Measurements from ENCODE around the gene KCNH3.
"Not testable (repeated sequence)": the region's sequence is repeated elsewhere in the genome, so short reads cannot be mapped to it uniquely, and the experiment has no call there.

KCNH3 gene

DNA sequence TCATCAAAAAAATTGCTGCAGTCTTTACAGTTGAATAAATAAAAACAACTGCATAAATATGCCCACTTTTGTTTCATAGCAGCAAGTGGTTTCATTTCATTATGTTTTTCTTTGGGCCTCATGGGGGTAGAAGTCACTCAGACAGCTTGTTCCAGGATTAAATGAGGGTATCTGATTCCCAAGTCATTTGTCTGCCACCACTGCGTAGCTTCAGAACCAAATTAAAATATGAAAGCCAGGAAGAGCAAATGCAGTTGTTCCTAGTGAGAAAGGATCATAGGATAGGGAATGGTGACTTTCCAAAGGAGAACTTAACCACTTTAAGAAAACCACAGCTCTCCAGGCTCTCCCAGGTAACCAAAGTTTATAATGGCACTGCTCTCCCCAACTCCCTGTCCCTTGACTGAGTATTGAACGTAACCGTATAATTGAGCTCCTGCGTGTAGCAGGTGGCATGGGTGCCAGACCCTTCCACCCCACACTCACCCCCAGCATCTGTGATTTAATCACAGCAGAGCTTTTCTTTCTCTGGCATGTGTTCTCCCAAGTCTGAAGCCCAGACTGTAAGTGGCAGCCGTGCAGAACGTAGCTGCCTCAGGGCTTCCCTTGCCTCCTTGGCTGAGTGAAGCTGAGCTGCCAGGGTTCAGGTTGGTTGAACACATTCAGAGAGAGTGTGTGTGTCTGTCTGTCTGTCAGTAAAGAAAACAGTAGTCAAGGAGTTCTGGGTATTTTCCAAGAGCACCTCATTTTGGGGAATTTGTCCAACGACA, 11.3 kb upstream of the KCNH3 start:
- no peak for DNase-seq

DNA sequence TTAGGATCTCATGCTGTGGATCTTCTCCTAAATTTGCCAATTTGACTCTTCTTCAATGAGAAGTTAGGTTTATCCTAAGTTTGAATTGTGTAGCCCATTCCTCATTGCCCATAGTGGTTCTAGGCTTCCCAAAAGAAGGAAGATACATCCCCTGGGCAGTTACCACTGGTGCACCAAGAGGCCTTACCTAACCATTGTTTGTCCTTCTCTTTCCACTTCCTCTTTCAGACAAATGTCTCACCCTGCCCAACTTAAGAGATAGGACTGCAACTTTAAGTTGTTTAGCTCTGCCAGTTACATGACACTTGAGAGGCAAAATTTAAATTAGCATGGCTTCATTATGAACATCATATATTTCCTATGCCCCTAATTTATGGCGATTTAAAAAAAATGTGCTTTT, 9.4 kb upstream of the KCNH3 start:
- no peak for DNase-seq

DNA sequence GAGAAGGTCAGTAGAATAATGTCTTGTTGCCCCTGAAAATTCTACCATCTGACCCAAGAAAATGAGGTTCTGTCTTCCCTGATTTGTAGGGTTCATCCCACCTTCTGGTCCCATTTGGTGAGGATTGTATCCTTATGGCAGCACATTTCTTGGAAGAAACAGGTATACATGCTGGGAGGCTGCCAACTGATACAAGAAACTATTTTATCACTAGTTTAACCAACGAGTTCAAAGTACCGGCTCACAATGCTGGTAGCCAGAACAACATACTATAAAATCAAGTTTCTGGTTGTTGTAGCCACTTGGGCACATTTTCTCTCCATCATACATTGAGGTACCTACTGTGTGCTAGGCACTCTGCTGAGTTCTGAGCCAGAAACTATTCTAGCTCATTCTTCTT, 7.1 kb upstream of the KCNH3 start:
- no peak for DNase-seq

DNA sequence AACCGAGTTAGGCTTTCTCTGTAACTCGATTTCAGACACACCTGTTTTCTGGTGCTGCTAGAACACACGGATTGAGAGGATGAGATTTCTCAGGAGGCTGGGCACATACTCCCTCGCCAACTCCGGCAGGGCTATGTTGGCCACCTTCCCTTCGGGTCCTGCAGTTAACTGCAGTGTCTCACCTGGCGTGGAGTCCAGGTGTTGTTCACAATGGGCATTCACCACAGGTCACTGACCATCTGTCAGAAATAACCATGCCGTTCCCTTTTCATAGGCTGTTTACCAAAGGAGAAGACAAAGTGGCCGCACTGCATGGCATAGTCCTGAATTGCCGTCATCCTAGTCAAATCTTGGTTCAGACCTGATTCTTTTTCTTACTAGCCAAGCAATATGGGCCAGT, 5.5 kb upstream of the KCNH3 start:
- no peak for DNase-seq

DNA sequence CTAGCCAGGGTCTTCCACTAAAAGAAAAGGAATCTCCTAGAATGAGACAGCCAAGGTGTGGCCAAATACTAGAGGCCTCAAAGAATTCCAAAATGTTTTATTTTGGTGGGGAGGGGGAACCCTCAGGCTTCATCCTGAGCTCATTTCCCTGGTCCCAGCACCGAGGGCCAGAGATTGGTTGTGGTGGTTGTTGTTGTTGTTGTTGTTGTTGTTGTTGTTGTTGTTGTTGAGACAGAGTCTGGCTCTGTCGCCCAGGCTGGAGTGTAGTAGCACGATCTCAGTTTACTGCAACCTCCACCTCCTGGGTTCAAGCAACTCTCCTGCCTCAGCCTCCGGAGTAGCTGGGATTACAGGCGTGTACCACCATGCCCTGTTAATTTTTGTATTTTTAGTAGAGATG, 4.7 kb upstream of the KCNH3 start:
- DNase-seq: not testable (repeated sequence)

DNA sequence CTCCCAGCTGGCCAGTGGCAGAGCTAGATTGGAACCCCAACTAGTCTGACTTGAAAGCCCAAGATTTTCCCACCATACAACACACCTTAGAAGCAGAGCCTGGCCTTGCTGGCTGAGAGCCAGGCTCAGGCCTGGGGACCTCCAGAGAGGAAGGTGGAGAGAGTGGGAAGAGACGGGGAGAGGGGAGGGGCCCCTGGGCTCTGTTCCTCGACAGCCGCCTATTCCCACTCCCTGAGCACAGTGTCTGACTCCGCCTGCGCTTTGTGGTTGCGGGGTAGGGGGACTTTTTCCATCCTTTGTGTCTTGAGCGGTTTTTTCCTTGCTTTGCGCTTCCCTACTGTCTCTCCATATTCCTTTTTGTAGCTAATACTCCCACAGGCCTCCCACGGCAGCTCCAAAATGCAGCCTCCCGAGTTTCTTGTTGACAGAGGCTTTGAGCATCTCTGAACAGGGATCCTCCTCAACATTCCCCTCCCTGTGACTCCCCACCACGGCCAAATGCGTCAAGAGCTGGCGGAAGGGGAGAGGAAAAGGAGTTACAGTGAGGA, 4.0 kb upstream of the KCNH3 start:
- DNase-seq: no peak

DNA sequence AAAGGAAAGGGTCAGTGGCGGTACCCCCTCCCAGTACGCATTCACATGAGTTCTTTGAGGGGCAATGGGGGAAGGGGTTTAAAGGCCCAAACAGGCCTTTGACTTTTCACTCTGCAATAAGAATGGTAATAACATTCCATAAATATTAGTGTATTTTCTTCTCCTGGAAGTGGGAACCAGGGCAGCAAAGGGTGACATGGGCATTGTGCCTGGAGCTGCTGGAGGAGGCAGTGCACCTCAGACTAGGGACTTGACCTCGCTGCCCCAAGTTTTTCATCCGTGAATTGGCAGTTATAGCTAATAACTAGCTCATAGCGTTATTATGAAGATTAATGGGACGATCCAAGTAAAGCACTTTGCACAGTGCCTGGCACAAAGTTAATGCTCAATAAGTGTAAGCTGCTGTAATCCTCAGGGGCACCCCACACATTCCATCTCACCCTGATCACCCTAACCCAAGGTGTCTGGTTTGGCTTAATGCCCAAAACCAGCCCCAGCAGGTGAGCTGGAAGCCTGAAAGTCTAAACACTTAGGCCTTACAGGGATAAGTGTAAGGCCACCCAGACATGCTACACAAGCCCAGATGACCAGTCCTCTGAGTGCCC, 2.8 kb upstream of the KCNH3 start:
- DNase-seq: no peak

DNA sequence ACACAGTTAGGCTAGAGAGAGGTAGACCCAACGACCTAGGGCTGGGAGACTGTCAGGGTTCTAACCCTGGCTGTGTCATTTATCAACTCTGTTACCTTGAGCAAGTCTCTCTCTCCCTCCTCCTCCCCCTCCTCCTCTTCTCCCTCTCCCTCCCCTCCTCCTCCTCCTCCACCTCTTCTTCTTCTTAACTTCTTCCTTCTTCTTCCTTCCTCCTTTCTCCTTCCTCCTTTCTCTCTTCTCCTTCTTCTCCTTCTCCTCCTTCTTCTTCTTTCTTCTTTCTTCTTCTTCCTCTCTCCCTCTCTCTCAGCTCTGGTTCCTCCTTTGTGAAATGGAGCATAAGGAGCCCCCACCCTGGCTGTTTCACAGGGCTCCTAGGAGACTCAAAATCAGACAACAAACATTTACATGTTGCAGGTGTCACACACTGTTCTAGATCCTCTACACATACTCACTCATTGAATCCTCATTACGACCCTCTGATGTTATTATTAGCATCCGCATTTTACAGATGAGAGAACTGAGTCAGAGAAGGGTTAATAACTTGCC, 2.2 kb upstream of the KCNH3 start:
- no peak for DNase-seq

DNA sequence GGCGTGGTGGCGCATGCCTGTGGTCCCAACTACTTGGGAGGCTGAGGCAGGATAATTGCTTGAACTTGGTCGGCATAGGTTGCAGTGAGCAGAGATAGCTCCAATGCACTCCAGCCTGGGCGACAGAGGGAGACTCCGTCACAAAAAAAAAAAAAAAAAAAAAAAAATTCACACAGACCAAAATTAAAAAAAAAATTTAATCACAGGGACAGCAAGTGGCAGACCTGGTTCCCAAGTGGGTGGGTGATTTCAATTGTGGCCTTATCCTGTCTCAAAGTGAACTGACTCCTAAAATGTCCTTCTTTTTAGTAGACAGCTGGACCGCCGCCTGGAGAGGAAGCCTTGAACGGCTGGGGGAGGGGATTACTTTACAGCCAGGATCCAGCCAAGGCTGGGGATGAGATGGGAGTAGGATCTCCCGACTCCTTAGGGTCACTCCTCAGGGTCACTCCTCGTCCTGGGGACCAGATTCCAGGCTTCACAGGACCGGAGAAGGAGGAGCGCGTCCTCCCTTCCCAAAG, 1.5 kb upstream of the KCNH3 start:
- no peak for DNase-seq

DNA sequence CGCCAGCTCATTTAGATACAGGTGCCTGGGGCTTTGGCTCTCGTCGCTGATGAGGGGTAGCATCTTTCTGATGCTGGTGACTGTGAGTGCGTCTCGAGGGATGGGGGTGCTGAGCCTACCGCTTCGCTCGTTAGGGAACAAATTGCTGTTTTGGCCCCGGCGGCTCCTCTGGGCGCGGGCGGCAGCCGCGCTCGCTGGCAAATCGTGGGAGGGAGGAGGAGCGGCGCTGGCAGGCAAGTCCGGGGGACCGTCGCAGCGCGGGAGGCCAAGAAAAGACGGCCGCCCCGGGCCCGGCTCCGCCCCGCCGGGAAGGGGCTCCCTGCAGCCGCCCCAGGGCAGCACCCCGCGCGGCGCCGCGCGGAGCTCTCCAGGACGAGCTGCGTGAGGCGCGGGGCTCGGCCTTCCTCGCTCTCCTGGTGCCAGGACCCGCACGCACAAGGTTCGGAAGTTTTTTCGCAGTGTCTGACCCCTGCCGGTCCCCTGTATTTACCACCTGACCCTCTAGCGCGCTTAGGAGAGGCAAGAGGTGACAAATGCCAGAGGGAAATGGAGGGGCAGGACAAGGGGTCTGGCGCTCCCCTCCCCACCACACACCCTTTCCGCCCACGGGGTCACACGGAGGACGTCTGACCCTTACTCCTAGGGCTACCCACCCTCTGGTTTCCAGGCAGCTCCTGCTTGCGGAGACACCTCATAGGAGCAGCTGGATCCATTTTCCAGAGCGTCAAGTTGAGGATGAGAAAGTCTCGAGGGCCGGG, 899 bp upstream of the KCNH3 start:
- no peak for DNase-seq

DNA sequence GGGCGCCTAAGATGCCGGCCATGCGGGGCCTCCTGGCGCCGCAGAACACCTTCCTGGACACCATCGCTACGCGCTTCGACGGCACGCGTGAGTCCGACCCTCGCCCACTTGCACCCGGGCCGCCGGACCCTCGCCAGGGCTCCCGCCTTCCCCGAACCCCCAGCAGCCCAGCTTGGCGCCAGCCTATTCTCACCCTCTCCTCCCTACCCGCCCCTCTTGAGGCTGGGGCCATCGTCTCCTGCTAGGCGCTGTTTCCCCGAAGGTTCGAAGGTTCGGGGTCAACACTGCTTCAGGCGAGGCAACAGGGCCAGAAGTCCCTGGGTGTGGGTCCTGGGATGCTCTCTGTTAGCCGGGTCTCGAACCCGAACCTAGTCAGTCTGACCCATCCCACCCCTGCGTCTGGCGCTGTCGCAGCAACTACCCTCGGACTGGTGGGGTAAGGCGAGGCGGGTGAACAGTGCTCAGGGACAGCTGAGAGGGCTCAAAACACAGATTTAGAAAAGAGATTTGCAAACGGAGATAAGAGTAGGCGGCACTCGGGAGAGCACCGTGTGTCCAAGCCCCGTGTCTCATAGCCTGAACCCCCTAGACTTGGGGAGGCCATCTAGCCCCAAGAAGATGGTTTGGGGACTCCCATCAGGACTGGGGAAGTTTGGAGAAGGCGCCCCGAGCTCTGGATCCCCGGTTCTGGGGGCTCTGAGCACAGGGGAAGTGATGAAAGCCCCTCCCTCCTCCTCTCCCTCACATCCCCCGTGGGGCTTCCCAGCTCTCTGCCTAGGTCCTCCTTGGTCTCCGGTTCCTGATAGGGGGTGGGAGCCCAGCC, 787 bp downstream of the KCNH3 start:
- DNase-seq: no peak

DNA sequence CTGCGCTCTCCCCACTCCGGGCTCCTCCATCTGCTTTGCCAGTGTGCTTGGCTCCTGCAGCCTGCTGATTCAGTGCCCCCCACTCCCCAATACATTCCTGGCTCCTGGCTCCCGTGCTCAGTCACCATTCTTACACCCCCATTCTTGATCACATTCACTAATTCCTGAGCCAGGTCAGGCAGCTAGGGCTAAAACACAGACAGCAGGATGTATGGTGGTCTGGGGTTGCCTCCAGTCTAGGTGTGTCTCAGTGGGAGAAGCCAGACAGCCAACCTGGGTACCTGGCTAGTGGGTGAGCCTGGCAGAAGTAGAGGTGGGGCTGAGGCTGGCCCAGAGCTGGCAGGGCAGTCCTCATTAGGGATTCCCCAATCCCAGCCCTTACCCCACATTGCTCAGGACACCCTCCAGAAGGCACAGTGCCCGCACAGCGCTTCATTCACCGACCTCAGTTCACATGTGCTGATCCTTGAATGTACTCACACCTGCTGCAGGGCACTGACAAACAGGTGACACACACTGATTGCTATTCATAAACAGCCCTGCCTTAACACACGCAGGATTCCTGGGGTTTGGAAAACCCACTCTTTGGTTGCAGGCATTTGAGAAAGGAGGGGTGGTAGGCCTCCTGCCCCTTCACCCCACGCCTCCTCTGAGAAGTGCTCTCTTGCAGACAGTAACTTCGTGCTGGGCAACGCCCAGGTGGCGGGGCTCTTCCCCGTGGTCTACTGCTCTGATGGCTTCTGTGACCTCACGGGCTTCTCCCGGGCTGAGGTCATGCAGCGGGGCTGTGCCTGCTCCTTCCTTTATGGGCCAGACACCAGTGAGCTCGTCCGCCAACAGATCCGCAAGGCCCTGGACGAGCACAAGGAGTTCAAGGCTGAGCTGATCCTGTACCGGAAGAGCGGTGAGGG, 1.7 kb downstream of the KCNH3 start:
- no peak for DNase-seq

DNA sequence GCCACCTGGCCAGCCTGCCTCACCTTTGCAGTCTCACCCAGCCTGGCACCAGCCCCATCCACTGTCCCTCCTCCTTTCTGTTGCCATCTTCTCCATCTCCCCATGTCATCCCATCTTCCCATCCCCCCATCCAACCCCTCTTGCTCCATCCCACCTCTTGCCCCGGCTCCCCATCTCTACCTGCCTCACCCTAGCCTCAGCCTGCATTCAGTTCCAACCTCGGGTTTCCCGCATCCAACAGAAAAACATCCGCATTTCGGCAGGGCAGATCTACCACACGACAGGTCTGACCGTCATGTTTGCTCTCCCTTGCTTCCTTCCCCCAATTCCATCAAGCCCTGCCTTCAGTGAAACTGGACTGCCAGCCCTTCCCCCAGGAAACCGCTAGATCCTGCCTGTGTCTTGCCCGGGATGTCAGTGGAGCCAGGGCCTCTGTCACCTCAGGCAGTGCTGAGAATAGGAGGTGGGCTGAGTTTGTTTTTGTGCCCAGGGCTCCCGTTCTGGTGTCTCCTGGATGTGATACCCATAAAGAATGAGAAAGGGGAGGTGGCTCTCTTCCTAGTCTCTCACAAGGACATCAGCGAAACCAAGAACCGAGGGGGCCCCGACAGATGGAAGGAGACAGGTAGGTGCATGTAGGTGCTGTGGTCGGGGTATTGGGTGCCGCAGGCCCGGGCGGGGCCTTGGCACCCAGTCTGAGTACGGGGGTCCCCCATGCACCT, 2.5 kb downstream of the KCNH3 start:
- no peak for DNase-seq

DNA sequence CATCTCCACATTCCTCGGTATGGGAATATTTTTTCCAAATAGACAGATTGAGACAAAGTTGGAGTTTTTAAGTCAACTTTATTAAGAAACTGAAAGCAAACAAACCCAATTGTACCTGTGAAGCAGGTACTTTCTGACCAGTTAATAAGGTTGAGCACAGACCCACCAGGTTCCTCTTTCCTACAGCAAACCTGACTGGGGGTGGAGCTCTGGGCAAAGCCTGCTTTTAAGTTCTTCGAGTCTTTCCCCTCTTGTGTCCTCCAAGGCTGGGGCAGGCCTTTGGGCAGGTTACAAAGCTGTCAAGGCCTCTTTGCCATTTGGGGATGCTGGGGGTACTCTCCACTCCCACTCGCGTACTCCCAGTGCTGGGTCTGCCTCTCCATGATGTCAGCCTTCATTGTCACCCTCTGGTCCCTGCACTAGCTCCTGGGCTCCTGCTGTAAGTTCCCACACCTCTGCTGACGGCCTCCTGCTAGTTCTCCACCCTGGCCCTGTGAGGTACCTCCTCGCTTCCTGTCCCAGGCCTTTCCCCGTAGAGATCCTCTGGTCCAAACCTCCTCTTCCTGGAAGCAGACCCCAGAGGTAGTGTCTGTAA, 3.2 kb downstream of the KCNH3 start:
- no peak for DNase-seq

DNA sequence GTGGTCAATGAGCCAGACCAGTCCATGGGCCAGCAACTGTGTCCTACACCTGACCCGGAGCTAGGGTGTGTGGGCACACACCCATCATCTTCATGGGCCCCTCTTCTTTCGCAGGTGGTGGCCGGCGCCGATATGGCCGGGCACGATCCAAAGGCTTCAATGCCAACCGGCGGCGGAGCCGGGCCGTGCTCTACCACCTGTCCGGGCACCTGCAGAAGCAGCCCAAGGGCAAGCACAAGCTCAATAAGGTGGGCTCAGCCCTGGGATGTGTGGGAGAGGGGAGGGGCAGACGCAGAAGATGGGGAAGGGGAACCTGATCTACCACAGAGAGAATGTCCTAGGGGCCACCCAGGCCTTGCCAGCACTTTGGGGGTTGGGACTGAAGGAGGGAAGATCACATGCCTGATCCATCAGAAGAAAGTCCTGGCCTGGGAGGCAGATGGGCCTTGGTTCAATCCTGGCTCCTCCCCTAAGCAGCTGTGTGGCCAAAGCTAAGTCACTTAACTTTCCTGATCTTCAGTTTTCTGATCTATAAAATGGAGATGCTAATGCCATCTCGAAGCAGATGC, 3.8 kb downstream of the KCNH3 start:
- no peak for DNase-seq

DNA sequence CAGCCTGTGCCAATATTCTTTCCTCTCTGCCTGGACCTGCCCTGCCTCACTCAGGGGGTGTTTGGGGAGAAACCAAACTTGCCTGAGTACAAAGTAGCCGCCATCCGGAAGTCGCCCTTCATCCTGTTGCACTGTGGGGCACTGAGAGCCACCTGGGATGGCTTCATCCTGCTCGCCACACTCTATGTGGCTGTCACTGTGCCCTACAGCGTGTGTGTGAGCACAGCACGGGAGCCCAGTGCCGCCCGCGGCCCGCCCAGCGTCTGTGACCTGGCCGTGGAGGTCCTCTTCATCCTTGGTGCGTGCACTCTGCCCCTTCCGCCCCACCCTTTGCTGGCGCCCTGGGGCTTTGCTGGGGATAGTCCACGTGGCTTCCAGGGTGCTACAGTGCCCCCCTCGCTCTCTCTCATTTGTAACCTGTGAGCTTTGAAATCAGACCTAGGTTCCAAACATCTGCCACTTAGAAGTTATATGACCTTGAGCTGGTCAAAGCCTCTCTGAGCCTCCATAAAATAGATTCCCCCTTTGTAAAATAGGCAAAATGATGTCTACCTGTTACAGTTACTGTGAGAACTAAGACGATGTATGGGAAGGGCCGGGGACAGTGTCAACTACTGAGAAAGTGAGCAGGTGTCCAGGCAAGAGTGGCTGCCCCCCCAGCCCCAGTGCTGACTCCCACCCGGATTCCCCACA, 4.5 kb downstream of the KCNH3 start:
- no peak for DNase-seq

DNA sequence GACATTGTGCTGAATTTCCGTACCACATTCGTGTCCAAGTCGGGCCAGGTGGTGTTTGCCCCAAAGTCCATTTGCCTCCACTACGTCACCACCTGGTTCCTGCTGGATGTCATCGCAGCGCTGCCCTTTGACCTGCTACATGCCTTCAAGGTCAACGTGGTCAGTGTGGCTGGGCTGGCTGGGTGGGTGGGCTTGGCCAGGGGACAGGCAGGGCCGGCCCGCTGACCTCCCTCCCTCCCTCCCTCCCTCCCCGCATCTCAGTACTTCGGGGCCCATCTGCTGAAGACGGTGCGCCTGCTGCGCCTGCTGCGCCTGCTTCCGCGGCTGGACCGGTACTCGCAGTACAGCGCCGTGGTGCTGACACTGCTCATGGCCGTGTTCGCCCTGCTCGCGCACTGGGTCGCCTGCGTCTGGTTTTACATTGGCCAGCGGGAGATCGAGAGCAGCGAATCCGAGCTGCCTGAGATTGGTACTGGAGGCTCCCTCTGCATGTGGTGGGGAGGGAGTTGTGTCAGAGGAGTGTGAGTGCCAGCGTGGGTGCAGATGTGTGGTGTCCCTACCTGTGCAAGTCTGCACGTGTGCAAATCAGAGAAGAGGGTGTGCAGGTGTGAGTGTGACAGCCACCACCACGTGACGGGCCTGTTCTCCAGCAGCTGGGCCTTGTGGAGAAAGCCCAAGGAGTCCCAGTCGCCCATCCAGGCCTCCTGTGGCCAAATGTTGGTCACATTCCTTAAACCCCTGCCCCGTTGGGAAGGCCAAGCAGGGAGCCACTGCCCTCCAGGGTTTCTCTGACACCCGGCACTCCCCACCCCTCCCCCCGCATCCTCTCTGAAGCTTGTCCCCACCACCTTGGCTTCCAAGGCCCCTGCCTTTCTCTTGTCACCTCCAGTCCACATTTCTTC, 5.3 kb downstream of the KCNH3 start:
- no peak for DNase-seq

DNA sequence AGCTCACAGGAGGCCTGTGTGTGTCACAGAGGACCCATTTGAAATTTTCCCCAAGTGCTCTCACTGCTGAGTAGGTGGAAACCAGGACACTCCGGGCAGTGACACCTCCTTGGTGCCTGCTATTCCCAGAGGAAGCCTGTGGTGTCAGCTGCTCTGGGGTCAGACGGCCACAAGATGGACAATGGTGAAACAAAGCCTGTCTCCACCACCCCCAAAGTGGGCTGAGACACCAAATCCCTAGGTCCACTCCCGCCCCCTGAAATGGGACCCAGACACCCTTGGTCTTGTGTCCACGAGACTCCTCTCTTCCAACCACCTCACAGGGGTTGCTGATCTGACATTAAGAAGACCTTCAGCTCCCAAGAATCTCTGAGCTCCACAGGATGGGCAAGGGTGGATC, 7.0 kb downstream of the KCNH3 start:
- no peak for DNase-seq

All from bone marrow (tissue), 2 donors.